CD4-positive, alpha-beta T cell treated with Interferon alpha-2 for 1 hour (primary cell): ENCODE data around the gene IPCEF1.
A peak's percentile ranks its signal among the peaks of the same experiment; 100 is the strongest.

ENCODE experiments used
- DNase-seq, 2 donors: peaks; one replicate each; pipeline ENCODE4 v3.0.0-alpha.2; 2020 to 2022

Gene IPCEF1

DNA sequence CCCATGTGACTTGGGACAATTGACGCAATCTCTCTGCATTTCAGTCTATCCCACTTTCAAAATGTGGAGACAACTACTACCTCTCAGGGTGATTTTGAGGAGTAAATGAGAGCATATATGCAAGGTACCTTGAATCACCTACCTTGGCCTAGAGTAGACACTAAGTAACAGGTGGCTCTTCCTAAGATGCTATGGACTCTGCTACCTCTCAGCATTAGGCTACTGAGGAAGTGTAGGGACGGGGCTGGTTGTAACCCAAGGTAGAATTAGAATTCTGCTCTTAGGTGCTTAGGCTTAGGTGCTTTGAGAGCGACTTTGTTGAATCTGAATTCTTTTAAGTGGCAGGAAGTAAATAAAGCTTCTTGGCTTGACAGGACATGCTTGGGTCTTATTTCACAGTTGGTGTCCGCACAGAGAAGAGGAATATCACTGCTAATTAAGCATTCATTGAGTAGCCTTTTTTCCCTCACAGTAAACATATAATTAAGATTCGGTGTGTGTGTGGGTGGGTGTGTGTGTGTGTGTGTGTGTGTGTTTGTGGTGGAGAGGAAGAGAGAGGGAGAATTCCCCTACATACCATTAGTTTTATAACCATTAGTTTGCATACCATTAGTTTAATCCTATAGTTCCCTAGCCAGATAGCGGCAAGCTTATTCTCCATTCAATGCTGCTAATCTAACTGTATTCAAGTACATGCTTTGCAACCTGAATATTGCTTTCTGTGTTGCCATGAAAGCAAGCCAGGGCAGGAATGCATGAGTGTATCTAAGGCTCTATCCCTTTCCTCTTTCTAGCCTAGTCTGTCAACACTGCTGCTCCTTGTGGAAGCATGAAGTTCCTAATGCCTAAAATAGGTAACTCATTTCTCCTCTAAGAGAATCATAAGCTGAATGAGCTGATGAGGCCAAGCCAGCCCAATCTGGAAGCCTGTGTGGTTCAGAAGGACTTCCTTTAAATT, 112.5 kb downstream of the IPCEF1 start:
- peak in 1 of 2 donors; percentile 48 for DNase-seq

DNA sequence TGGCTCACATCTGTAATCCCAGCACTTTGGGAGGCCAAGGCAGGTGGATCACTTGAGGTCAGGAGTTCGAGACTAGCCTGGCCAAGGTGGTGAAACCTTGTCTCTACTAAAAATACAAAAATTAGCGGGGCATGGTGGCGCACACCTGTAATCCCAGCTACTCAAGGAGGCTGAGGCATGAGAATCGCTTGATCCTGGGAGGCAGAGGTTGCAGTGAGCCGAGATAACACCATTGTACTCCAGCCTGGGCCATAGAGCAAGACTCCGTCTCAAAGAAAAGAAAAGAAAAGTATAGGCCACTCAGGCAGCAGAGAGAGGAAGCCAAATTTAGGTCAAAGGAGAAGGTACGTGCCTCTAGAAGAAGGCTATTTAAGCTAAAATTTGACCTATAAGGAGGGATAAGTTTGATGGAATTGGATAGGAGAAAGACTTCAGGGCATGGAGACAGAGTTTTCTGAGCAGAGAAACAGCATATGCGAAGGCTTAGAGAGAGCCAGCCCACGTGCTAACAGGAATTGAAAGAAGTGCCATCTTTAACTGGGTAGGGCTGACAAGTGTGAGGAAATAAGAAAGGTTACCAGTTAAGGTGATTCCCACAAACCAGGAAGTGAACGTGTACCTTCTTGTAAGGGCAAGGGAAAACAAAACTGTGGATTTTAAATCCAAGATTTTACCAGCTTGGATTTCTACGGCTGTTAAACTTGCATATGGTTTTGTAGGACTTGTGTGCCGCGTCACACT, 113.8 kb downstream of the IPCEF1 start:
- DNase-seq: no peak

- DNase-seq: no peak
Observed at GRCh38 chr6:154241581-154241980, 115.0 kb downstream of the IPCEF1 start.

DNA sequence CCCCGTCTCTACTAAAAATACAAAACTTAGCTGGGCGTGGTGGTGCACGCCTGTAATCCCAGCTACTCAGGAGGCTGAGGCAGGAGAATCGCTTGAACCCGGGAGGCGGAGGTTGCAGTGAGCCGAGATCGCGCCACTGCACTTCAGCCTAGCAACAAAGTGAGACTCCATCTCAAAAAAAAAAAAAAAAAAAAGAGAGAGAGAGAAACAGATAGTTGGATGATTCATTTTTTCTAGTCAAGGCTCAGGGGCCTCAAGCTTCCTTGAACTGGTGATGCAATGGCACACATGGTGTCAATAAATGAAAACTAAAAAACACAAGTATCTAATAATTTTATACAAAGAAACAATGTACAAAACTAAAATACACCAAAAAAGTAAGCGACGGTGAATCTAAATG, 115.5 kb downstream of the IPCEF1 start:
- DNase-seq: peak in 1 of 2 donors; percentile 49

DNA sequence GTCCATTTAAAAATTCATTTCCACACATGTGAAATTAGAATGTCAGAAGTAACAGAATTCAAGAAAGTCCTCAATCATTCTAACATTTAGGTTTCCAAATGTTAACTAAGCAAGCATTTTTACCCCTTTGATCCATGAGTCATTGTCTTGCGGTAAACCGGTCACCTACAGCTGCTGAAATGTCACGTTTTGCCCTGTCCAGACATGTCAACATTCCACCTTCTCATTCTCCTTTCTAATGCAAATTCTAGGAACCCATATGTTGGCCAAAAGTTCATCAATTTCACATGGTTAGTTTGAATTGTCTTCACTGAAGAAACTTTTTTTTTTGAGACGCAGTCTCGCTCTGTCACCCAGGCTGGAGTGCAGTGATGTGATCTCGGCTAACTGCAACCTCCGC, 117.2 kb downstream of the IPCEF1 start:
- peak in 1 of 2 donors; percentile 41 for DNase-seq

DNA sequence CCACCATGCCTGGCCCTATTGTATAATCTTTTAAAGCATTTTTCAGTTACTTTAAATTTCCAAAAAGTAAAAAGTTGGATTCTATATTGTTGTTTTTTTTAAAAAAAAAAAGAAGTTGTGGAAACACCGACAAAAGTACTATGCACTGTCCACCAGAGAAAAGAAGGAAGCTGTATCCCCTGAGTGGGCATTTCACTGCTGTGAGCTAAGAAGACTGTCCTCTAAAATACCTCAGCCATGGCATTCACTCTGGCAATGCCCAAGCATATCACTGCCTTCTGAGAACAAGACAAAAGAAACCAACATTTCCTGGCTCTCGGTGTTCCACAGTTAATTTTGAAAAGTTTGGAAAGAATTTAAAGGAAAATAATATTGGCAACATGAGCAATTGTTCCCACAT, 117.8 kb downstream of the IPCEF1 start:
- DNase-seq: no peak

DNA sequence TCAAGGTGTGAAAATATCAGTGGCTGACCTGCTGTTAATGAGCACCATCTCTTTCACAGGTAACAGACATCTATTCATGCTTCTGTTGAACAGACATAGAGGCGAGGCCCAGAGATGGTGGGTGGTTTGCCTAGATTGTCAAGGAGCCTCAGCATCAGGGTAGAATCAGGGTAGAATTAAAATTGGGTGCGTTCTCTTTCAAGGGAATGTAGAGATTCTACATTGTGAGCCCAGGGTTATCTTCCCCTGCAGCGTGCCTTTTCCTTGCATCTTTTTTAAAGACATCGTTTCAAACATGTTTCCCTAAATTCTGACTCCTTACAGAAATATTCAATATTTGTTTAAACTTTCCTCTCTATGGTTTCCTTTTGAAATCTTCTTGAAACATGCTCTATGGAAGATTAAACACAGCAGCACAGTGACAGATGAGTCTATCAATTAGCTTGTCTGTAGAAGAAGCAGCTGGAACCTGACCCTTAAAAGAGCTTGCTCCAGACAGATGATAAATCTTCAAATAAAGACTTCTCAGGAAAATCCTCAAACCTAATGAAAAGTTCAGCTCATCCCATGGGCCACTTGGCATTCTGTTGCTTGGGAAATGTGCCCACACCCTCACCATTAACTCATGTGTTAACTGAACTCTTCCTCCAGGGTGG, 119.8 kb downstream of the IPCEF1 start:
- DNase-seq: no peak

GRCh38 chr6:154234019-154234772, 122.4 kb downstream of the IPCEF1 start:
- DNase-seq: peak in 1 of 2 donors; percentile 15

GRCh38 chr6:154233383-154233782, 123.2 kb downstream of the IPCEF1 start:
- no peak for DNase-seq

DNA sequence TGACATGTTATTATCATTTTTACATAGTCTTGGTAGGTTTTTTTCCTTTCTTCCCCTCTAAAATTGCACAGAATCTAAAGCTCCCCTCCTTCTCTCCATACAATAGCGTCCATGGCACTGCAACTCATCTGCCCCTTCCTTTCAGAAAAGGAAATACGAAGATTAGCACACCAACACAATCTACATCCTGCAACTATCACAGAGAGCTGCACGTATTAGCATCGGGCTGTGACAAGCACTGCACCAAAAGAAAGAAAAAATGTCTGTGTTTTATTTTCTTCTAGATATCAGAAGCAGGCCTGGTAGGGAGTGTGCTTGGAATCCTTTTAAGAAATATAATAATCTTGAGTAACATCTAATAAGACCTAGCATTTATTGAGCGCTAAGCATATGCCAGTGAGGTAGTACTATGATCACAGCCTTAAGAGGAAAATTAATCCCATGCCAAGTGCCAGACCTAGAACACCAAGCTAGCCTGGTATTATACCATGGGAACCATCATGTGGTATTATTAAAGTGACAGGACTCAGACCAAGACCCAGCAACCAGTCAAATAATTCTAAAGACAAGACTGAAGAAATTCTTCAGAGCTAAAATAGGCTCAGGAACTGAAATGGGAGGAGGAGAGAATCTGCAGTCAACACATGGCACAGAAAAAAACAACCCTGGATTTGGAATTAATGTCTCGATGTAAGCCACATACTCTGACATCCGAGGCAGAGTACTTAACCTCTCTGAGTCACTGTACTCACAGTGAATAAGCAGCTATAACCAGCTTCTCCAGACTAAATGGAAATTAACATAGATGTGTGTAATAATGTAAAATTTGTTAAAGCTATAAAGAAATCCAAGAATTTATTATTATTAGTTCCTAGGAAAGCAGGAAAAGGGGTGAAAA, 124.3 kb downstream of the IPCEF1 start:
- peak in 1 of 2 donors; percentile 50 for DNase-seq

- DNase-seq: peak in 1 of 2 donors; percentile 50
Observed at GRCh38 chr6:154230910-154231595, 125.5 kb downstream of the IPCEF1 start.

DNA sequence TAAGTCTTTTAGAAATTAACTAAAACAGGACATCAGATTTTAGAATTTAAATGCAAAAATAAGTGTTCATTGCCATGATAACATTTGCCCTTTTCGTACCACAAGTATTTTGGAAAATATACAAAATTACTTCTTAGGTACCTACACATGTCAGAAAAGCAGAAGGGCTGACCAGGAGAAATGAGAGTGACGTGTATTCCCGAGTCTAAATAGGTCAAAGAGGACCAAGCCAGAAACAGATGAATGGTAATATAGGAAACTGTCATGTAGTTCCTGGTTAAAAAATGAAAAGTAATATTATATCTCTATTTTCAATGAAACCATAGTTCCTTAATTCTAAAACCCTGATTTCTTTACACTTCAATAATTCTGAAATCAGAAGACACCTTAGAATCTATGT, 126.2 kb downstream of the IPCEF1 start:
- DNase-seq: peak in 1 of 2 donors; percentile 14

- DNase-seq: peak; percentile 82 to 91
Observed at GRCh38 chr6:154229786-154230185, 126.8 kb downstream of the IPCEF1 start.

DNA sequence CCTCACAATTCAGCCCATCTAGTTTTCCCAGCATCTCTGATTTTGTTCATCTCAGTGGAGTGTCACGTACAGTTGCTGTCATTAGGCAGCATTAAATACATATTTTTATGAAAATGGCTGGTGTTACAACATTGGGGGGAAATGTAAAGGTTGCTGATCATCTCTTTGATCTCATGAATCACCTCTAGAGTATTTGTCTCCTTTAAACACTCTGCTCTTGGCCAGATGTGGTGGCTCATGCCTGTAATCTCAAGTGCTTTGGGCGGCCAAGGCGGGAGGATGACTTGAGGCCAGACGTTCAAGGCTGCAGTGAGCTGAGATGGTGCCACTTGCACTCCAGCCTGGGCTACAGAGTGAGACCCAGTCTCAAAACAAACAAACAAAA, 128.1 kb downstream of the IPCEF1 start:
- peak in 1 of 2 donors; percentile 15 for DNase-seq

GRCh38 chr6:154227862-154228520, 128.6 kb downstream of the IPCEF1 start:
- DNase-seq: no peak

DNA sequence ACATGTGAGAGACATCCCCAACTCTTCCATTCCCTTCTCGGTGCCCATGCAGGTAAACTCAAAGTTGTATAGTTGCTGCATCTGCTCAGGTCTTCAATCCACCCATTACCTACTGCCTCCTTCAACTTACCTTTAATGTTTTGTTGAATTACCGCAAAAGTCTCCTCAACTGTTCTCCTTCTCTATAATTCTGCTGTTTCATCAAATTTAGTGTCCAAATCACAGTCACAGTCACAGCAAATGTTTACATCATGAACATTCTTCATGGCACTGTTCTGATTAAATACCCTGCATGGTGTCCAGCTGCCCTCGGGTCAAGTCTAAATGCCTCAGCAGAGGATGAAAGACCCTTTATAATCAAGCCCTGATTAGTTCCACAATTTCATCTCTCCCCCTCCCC, 130.1 kb downstream of the IPCEF1 start:
- no peak for DNase-seq

- no peak for DNase-seq
Observed at GRCh38 chr6:154223296-154223695, 133.3 kb downstream of the IPCEF1 start.

DNA sequence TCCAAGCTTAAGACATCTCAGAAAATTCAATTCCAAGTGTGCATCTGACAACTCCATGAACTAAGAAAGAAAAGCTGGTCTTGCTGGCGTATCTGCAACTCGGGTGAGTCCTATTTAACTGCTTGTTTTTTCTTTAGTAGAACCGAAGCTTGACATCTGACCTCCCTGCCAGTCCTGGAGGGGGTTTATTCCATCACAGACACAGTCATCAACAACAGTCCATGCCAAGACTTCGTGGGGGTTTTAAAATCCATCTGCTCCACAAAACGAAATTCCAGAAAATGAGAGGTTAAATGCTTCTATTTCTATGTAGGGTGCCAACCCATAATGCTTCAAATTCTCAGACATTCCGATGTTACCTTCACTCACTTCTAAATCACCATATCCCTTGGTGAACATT, 133.9 kb downstream of the IPCEF1 start:
- DNase-seq: no peak

- no peak for DNase-seq
Observed at GRCh38 chr6:154219250-154219649, 137.4 kb downstream of the IPCEF1 start.

DNA sequence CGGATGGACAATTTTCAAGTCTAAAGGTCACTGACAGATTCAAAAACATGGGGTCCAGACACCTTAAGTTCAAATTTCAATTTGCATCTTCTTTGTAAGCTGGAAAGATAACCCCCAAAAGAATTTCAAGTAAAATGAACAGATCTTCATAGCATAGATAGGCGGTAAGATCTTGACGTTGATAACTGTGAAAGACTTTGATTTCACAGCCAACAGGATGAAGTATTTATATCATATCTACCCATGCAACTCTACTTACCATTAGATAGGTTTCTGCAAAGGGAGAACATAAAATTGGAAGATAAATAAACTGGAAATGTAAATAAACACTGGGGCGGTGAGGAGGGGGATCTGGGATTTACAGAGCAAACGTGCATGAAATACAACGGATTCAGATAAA, 137.8 kb downstream of the IPCEF1 start:
- DNase-seq: no peak
